ENCODE measurements around the gene MRGPRX4.

DNA sequence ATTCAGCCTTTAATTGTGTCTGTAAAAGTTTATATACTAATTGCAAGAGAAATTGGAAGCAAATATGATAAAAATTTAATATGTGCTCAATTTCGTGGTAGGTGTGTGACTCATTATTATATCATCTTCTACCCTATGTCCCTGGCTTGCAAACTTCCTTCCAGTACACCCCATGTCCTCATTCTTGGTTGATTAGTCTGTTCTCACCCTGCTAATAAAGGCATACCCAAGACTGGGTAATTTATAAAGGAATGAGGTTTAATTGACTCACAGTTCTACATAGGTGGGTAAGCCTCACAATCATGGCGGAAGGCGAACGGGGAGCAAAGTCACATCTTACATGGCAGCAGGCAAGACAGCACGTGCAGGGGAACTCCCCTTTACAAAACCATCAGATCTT is 28.4 kb upstream of the MRGPRX4 start:
- TF ChIP-seq CTCF (IDR thresholded peaks at IDR 0.05) (no peak), POLR2A (IDR thresholded peaks at IDR 0.05) (no peak)

Measured in uterus (tissue), 2 donors.